Loucy (cell line): ENCODE data around the gene TBL1XR1.

Experiments
- H2AFZ ChIP-seq: fragments of 200-600 bp; sonication (generic); 2 replicates; pipeline ENCODE4 v1.6.0; 2016; ENCODE audit warnings: antibody characterized with exemption, mild to moderate bottlenecking, low read length, moderate library complexity
- H3F3A ChIP-seq: fragments of 200-600 bp; 2 replicates; pipeline ENCODE4 v1.6.0; 2016; ENCODE audit warnings: antibody characterized with exemption, low read depth, mild to moderate bottlenecking
- H3K27me3 ChIP-seq: fragments of 200-600 bp; sonication (generic); 2 replicates; pipeline ENCODE4 v1.6.1; 2014; ENCODE audit warnings: low read length, mild to moderate bottlenecking; ENCODE audit not compliant: insufficient read depth, poor library complexity, severe bottlenecking
- H3K36me3 ChIP-seq: fragments of 200-600 bp; sonication (generic); 2 replicates; pipeline ENCODE4 v1.6.1; 2016; ENCODE audit warnings: low read length; ENCODE audit not compliant: insufficient read depth
- H3K4me1 ChIP-seq: fragments of 200-600 bp; sonication (generic); 2 replicates; pipeline ENCODE4 v1.5.1; 2014; ENCODE audit warnings: low read length, mild to moderate bottlenecking; ENCODE audit not compliant: insufficient read depth, poor library complexity, severe bottlenecking
- H3K4me2 ChIP-seq: fragments of 200-600 bp; sonication (generic); 2 replicates; pipeline ENCODE4 v1.6.0; 2014; ENCODE audit warnings: antibody characterized with exemption, low read length, low read depth, mild to moderate bottlenecking; ENCODE audit not compliant: poor library complexity, severe bottlenecking
- H3K4me3 ChIP-seq: fragments of 200-600 bp; sonication (generic); 2 replicates; pipeline ENCODE4 v1.5.1; 2014; ENCODE audit warnings: low read length, mild to moderate bottlenecking, mixed read lengths; ENCODE audit not compliant: poor library complexity, severe bottlenecking
- H3K79me2 ChIP-seq: fragments of 200-600 bp; sonication (generic); 2 replicates; pipeline ENCODE4 v1.6.1; 2014; ENCODE audit warnings: low read length; ENCODE audit not compliant: insufficient read depth
- H3K9ac ChIP-seq: fragments of 200-600 bp; sonication (generic); 2 replicates; pipeline ENCODE4 v1.6.0; 2014; ENCODE audit warnings: mild to moderate bottlenecking, low read depth, low read length, moderate library complexity; ENCODE audit not compliant: poor library complexity, severe bottlenecking
- H3K9me2 ChIP-seq: fragments of 200-600 bp; sonication (generic); replicated peaks from 2 replicates; pipeline ENCODE4 v1.6.1; 2016; ENCODE audit warnings: low read depth, low read length, mixed read lengths
- H3K9me3 ChIP-seq: fragments of 200-600 bp; sonication (generic); 2 replicates; pipeline ENCODE4 v1.6.1; 2014; ENCODE audit warnings: mild to moderate bottlenecking, antibody characterized with exemption, low read length, low read depth; ENCODE audit not compliant: insufficient read depth
- H4K20me1 ChIP-seq: fragments of 200-600 bp; sonication (generic); 2 replicates; pipeline ENCODE4 v1.6.0; 2014; ENCODE audit warnings: antibody characterized with exemption, low read length, mild to moderate bottlenecking; ENCODE audit not compliant: insufficient read depth, poor library complexity, severe bottlenecking
- EZH2phosphoT487 ChIP-seq: fragments of 200-600 bp; IDR thresholded peaks from 2 replicates; pipeline ENCODE4 v1.6.1; 2018; ENCODE audit warnings: antibody characterized with exemption, mild to moderate bottlenecking, moderate library complexity, borderline replicate concordance
- TF ChIP-seq, protein P1 (sequence below): fragments of 200-600 bp; sonication (generic); conservative IDR thresholded peaks from 2 replicates; pipeline ENCODE4 v1.5.1; 2014; ENCODE audit warnings: mild to moderate bottlenecking, antibody characterized with exemption, low read length

The TBL1XR1 gene

DNA sequence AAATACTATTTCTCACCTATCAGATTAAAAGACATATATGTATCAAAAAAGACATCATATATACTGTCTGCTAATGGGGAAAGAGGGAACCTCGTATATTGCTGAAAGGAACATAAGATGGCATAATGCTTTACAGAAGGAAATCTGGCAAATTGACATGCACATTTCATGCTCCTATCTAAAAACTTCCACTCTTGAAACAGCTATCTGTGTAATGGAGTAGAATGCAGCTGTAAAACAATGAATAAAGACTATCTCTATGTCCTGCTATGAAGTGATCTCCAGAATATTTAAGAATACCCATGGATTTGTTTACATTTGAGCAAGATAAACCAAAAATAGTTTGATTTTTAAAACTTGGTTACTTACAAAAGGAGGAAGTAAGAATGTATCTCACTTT is 107.4 kb downstream of the TBL1XR1 start:
- Histone ChIP-seq H3K4me1 (peaks cover 12% of the 10 kb centered on the region), H2AFZ (no peak overlapping the region), H3F3A (no peaks in the 10 kb centered on the region), H3K4me3 (no peak overlapping the region), H3K9me2 (no peaks in the 10 kb centered on the region), H4K20me1 (peaks cover 92% of the 10 kb centered on the region), H3K79me2 (peaks cover 99% of the 10 kb centered on the region), H3K4me2 (no peak overlapping the region), H3K9ac (no peak overlapping the region), H3K9me3 (peaks cover 18% of the 10 kb centered on the region; the same call in 1 of the 2 replicates), H3K36me3 (peaks cover 52% of the 10 kb centered on the region), H3K27me3 (no peaks in the 10 kb centered on the region)
- TF ChIP-seq, protein P1, sequence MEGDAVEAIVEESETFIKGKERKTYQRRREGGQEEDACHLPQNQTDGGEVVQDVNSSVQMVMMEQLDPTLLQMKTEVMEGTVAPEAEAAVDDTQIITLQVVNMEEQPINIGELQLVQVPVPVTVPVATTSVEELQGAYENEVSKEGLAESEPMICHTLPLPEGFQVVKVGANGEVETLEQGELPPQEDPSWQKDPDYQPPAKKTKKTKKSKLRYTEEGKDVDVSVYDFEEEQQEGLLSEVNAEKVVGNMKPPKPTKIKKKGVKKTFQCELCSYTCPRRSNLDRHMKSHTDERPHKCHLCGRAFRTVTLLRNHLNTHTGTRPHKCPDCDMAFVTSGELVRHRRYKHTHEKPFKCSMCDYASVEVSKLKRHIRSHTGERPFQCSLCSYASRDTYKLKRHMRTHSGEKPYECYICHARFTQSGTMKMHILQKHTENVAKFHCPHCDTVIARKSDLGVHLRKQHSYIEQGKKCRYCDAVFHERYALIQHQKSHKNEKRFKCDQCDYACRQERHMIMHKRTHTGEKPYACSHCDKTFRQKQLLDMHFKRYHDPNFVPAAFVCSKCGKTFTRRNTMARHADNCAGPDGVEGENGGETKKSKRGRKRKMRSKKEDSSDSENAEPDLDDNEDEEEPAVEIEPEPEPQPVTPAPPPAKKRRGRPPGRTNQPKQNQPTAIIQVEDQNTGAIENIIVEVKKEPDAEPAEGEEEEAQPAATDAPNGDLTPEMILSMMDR: no peak
- no peak for TF ChIP-seq EZH2phosphoT487

DNA sequence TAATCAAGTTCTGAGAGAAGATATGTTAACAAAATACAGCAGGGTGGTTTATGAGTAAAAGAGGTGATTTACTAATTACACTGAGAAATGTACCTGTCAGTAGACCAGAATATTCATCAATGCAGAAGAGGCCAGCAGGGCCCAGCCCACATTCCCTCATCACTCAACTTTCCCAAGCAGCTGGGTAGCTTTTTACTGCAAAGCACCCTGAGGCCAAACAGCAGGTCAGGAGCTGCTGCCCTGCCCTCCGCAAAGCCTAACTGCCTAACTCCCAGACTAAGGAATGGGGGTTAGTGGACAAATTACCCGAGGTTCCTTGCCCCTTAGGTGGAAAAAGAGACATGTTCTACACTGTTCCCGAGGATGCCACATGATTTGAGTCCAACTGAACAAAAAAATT is 108.2 kb downstream of the TBL1XR1 start:
- no peaks in the 10 kb centered on the region for H3K9me2 ChIP-seq
- H2AFZ ChIP-seq: no peak overlapping the region
- no peak overlapping the region for H3K4me3 ChIP-seq
- TF ChIP-seq, protein P1: no peak
- no peak for TF ChIP-seq EZH2phosphoT487
- H3K36me3 ChIP-seq: peaks cover 44% of the 10 kb centered on the region
- no peak overlapping the region for H3K4me2 ChIP-seq
- H3K9me3 ChIP-seq: peaks cover 11% of the 10 kb centered on the region; the same call in 1 of the 2 replicates
- H4K20me1 ChIP-seq: peaks cover 93% of the 10 kb centered on the region
- H3K27me3 ChIP-seq: no peaks in the 10 kb centered on the region
- H3K4me1 ChIP-seq: peaks cover 14% of the 10 kb centered on the region
- H3K79me2 ChIP-seq: peaks cover 99% of the 10 kb centered on the region
- no peak overlapping the region for H3K9ac ChIP-seq
- H3F3A ChIP-seq: no peaks in the 10 kb centered on the region

DNA sequence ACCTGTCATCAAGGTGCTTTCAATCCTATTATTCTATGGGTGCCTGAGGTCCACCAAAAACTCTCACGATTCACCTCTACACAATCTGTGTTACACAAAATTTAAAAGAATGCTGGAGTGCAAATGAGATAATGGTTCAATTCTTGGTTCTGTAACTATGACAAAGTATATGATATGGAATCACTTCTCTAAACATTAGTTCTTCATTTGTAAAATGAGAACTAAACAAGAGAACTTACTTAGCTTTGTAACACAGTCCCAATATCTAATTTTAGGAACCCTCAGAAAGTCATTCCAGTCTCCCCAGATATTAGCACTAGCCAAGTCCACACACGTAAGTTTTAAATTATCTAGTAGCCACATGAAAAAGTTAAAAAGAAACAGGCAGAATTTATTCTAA is 111.5 kb downstream of the TBL1XR1 start:
- no peak overlapping the region for H2AFZ ChIP-seq
- no peak overlapping the region for H3K9ac ChIP-seq
- H3K9me3 ChIP-seq: no peaks in the 10 kb centered on the region
- H3K79me2 ChIP-seq: peaks cover 97% of the 10 kb centered on the region
- H3K36me3 ChIP-seq: peaks cover 26% of the 10 kb centered on the region; the same call in 1 of the 2 replicates
- TF ChIP-seq, protein P1: no peak
- no peak for TF ChIP-seq EZH2phosphoT487
- no peaks in the 10 kb centered on the region for H3F3A ChIP-seq
- H3K4me2 ChIP-seq: no peak overlapping the region
- no peak overlapping the region for H3K4me3 ChIP-seq
- peaks cover 92% of the 10 kb centered on the region for H4K20me1 ChIP-seq
- H3K27me3 ChIP-seq: no peaks in the 10 kb centered on the region
- peaks cover 14% of the 10 kb centered on the region for H3K4me1 ChIP-seq
- H3K9me2 ChIP-seq: no peaks in the 10 kb centered on the region
